Activated CD4-positive, alpha-beta T cell treated with anti-CD3 and anti-CD28 coated beads, Interleukin-2, amount 50 U/mL, for 24 hours (primary cell): ENCODE results near the gene PPRC1.

Source experiments
- DNase-seq, 2 donors: peaks; one replicate each; pipeline ENCODE4 v3.0.0-alpha.2; 2020; ENCODE audit warnings: low read depth in 1 of 2, low spot score in 1 of 2

The PPRC1 gene

DNA sequence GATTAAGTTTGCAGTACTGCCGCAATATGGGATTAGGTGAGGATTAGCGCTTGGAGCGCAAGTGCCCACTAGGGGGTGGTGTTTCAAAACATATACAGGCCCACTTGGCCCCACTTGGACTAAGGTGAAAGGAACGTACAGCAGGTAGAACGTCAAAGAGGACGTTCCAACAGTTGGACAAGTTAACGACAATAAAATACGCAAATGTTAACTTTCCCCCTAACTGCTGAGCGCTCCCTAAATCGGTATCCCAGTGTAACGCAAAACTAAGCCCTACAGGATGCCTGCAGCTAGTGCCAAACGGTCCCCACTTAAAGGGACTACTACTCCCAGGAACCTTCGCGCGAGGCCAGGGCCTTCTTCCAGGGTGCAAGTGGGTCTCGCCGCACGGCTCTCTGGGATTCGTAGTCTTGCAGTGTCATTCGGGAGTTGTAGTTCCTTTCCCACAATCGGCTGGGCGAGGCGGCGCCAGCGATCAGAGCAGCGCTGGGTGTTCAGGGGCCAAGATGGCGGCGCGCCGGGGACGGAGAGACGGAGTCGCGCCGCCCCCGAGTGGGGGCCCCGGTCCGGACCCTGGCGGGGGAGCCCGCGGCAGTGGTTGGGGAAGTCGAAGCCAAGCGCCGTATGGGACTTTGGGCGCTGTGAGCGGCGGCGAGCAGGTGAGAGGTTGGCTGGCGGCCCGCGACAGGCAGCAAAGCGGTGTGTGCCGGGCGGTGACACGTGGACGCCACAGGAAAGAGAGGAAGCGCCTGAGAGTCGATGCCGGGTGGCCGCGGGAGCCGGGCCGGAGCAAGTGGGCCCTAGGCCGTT, at the start of gene PPRC1:
PPRC1 (plus strand) TSS at position 478 of the 810 bp plus-strand sequence; CDS start at position 507, 29 bp downstream.
- DNase-seq, result peak; percentile 91 to 98

DNA sequence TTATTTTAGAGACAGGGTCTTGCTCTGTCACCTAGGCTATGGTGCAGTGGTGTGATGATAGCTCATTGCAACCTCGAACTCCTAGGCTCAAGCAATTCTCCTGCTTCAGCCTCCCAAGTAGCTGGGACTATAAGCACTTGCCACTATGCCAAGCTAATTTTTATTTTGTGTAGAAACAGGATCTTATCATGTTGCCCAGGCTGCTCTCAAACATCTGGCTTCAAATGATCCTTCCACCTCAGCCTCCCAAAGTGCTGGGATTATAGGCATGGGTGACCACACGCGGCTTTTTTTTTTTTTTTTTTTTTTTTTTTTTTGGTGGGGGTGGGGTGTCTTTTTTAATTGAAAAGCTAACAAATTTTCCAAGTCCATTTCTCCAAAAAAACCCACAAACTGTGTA, 49.3 kb upstream of the PPRC1 start:
- no peak for DNase-seq

DNA sequence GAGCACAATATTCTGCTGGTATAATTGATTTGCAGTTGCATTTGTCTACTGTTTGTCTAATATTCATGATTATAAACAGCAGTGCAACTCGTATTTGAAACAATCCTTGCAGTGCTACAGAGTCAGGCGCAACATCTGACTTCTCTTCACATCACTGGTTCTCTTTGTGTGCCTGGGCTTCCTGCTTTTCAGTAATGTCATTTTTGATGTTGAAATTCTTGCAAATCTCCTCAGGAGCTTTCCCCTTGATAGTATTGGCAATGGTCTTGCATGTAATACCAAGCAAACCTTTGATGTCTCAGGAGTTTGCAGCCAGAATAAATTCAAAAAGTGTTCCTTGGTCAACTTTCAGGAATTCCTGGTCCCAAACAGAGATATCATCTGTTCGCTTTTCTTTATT, 47.5 kb upstream of the PPRC1 start:
- no peak for DNase-seq

DNA sequence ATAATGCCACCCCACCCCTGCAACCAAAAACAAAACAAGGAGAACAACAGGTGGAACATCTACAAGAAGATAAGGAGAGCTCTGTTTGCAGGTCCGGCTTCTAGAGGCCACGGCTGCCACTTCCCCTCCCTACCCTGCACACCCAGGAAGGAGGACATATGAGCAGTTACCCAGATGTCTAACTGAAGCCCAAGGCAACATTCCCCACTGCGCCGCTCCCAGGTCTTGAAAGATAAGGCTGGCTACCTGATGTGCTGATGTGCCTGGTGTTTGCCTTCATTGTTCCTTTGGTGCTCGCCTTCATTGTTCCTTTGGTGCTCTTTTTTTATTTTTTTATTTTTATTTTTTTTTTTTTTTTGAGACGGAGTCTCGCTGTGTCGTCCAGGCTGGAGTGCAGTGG, 46.6 kb upstream of the PPRC1 start:
- DNase-seq, result no peak

- no peak for DNase-seq
Measured at GRCh38 chr10:102090772-102091171, 42.1 kb upstream of the PPRC1 start.

GRCh38 chr10:102096449-102096848, 36.4 kb upstream of the PPRC1 start:
- DNase-seq, result no peak

- no peak for DNase-seq
Measured at GRCh38 chr10:102101152-102101551, 31.7 kb upstream of the PPRC1 start.

DNA sequence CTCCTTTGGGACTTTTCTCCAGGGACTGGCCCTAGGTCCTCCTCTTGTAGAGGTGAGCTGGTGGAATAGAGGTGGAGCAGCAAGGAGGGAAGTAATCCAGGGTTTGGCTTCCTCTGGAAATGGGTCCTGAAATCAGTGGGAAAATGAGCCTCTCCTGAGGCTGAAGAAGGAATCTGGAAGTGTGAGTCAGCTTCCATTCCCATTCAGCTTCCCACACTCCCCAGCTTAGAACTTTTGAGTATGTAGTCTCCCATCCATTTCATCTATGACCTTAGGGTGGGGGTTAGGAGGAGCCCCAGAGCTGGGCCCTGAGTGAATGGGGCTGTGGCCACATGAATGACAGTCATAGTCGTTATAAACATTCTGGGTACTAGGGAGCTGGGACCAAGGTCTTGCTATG, 30.4 kb upstream of the PPRC1 start:
- no peak for DNase-seq

DNA sequence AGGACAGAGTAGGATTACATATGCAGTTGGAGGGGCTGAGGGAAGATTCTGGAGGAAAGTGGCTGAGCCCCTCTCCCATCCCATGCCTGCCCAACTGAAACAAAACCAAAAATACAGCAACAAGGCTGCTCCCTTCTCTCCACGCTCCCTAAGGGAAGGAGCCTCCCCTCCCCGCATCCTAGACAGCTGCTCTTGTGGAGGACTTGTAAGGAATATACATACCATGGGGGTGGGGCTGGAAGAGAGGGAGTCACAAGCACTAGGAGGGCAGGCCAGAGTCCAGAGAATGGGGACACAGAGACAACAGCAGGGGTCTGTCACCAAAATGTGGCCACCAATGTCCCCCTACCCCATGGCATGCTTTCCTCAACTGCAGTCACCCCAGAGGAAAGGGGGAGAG, 25.8 kb upstream of the PPRC1 start:
- no peak for DNase-seq

GRCh38 chr10:102109166-102110116, 23.4 kb upstream of the PPRC1 start:
- no peak for DNase-seq

DNA sequence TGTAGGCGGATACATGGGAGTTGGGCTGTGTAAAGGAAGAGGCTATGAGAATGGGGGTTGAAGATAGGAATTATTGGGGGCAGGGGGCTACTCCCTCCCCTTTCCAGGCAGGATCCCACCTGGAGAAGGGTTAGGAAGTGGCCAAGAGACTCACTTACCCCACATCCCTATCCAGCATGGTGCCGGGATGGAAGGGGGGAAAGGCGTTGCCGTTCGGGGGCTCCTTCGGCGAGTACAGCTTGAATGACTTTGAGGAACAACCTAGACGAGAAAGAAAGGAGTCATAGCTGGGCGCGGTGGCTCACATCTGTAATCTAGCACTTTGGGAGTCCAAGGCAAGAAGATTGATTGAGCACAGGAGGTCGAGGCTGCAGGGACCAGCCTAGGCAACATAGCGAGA, 21.6 kb upstream of the PPRC1 start:
- DNase-seq, result no peak

GRCh38 chr10:102112210-102112817, 20.5 kb upstream of the PPRC1 start:
- DNase-seq, result no peak

GRCh38 chr10:102113261-102113955, 19.4 kb upstream of the PPRC1 start:
- no peak for DNase-seq

DNA sequence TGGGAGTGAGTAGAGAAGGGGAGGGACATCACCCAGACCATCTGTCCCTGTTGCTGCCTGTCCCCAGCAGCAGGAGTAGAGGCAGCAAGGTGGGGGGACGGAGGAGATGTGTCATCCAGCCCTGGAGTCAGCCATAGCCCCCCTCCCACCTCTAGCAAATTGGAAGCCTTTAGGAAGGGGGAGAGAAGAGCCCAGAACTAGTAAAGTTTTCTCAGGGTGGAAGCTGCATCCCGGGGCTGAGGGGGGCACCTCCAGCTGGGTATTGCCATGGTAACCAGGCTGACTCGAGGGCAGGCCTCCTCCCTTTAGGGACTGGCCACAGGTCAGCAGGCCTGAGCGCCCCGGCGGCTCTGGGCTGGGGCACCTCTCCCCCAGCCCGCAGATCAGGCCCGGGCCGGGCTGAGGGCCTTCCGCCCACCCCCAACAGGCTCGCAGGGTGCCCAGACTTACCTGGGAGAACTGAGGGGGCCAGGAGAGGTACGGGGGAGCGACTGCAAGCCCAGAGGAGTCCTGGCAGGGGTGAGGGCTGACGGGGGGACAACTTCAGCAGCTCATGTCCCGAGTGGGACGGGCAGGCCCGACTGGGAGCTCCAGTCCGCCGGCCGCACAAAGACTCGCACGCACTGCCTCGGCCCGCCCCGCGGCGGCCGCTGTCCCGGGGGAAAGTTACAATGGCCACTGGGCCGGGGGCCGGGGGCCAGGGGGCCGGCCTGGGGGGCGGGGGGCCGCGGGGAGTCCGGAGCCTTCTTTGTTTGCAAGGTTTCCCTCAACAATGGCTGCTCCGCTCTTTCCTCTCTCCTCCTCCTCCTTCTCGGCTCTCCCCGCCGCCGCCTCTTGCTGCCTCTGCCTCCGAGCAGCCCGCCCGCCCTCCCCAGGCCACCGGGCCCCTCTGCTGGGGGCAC, 18.6 kb upstream of the PPRC1 start:
- no peak for DNase-seq

DNA sequence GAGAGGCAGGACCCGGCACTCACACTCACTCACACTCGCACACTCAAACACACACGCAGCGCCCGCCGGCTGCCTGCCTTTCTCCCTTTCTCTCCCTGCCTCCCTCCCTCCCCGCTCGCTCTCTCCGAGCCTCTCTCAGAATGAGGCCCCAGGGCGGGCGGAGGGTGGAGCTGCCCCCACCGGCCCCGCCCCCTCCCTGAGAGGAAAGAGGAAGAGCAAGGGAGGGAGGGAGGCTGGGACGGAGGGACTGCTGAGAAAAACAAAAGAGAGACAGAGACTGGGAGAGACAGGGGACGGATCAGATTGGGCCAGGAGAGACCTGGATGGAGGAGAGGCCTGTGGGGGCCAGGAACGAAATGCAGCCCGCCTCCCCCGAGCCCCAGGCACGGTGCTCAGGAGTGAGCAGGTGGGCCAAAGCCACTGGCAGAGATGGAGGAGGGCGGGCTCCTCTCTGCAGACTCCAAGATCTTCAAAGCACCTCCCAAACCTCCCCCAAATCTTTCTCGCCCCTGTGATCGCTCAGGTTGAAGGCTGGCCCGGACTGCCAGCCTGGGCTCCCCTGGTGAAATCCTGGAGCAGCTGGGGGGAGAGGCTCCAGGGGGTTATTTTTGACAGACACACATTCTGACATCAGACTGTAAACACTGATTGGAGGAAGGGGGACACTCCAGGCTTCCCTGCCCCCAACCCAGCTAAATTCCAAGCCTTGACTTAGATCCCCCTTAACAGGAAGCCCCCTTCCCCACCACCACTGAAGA, 17.8 kb upstream of the PPRC1 start:
- DNase-seq, result peak; percentile 63 to 83

DNA sequence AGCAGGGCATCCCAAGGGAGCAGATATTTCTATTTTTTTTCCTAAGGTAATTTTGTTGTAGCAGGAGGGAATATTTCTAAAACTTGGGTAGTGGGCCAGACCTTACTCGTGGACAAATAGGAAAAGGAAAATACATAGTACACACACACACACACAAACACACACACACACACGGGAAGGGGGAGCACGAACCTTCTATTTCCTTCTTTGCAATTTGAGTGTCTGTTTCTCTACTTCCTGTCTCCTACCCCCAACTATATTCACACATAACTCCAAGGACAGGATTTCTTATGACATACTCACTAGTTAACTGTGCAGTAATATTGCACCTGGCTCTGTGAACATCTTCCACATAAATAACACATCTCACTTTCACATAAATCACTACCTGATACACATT, 17.1 kb upstream of the PPRC1 start:
- no peak for DNase-seq

GRCh38 chr10:102116656-102117055, 16.2 kb upstream of the PPRC1 start:
- no peak for DNase-seq

GRCh38 chr10:102117391-102118159, 15.3 kb upstream of the PPRC1 start:
- peak; percentile 45 to 56 for DNase-seq

GRCh38 chr10:102118867-102119266, 14.0 kb upstream of the PPRC1 start:
- no peak for DNase-seq
